Activated naive CD8-positive, alpha-beta T cell treated with anti-CD3 and anti-CD28 coated beads for 36 hours (primary cell): ENCODE data around the gene AEBP2. TPM values are rescaled to one million over a fixed set of nuclear protein-coding genes. Genes with fewer than 3 reads are reported as not detected.
"Not testable (repeated sequence)": the region's sequence is repeated elsewhere in the genome, so short reads cannot be mapped to it uniquely, and the experiment has no call there.

ENCODE experiments used
- DNase-seq: peaks from one replicate; pipeline ENCODE4 v3.0.0; 2021
- H3K27ac Mint-ChIP-seq: one replicate; pipeline ENCODE4 v1.8.0; 2022; ENCODE audit warnings: mild to moderate bottlenecking, moderate library complexity, mixed read lengths
- H3K27me3 Mint-ChIP-seq: one replicate; pipeline ENCODE4 v1.8.0; 2022; ENCODE audit warnings: mild to moderate bottlenecking, mixed read lengths
- H3K36me3 Mint-ChIP-seq: one replicate; pipeline ENCODE4 v1.8.0; 2021; ENCODE audit warnings: mild to moderate bottlenecking, mixed read lengths
- H3K4me1 Mint-ChIP-seq: one replicate; pipeline ENCODE4 v1.8.0; 2021; ENCODE audit warnings: mixed read lengths
- H3K4me3 Mint-ChIP-seq: one replicate; pipeline ENCODE4 v1.8.0; 2022; ENCODE audit warnings: mild to moderate bottlenecking, moderate library complexity, mixed read lengths
- H3K9me3 Mint-ChIP-seq: one replicate; pipeline ENCODE4 v1.8.0; 2022; ENCODE audit warnings: mixed read lengths
- total RNA-seq, 2 experiments: library from RNA; stranded (reverse); gene quantifications; one replicate each; pipeline ENCODE4 v1.2.3, GENCODE V29; 2021

The AEBP2 gene
- total RNA-seq = 10 to 100 TPM; 60.3 to 60.7 TPM

GRCh38 chr12:19439059-19440018, at the start of gene AEBP2:
TSS of gene AEBP2 (plus strand) at chr12:19439492. CDS start at chr12:19439700, 208 bp downstream.
- Mint-ChIP-seq H3K4me1 (peaks cover 39% of the 10 kb centered on the region), H3K27me3 (peaks cover 4% of the 10 kb centered on the region), H3K27ac (peak within 1 kb of the TSS; percentile 99), H3K36me3 (peaks cover 33% of the 10 kb centered on the region), H3K4me3 (peak within 1 kb of the TSS; percentile 99), H3K9me3 (peaks cover 3% of the 10 kb centered on the region)
- peak; percentile 87 for DNase-seq

- H3K4me1 Mint-ChIP-seq = peaks cover under 1% of the 10 kb centered on the region
- H3K9me3 Mint-ChIP-seq = no peaks in the 10 kb centered on the region
- H3K27me3 Mint-ChIP-seq = no peaks in the 10 kb centered on the region
- H3K36me3 Mint-ChIP-seq = no peaks in the 10 kb centered on the region
- no peak for DNase-seq
- no peak overlapping the region for H3K27ac Mint-ChIP-seq
- H3K4me3 Mint-ChIP-seq = no peak overlapping the region
These were observed 49.2 kb upstream of the AEBP2 start for GRCh38 chr12:19390051-19390598.

GRCh38 chr12:19392644-19393043, 46.6 kb upstream of the AEBP2 start:
- H3K27me3 Mint-ChIP-seq, H3K27ac Mint-ChIP-seq: not testable (repeated sequence)

GRCh38 chr12:19394385-19394784, 44.9 kb upstream of the AEBP2 start:
- Mint-ChIP-seq H3K4me3 (no peak overlapping the region), H3K4me1 (no peaks in the 10 kb centered on the region), H3K27ac (no peak overlapping the region), H3K27me3 (no peaks in the 10 kb centered on the region), H3K9me3 (no peaks in the 10 kb centered on the region), H3K36me3 (no peaks in the 10 kb centered on the region)
- no peak for DNase-seq

More at GRCh38 chr12:19392644-19393043, 46.6 kb upstream of the AEBP2 start:
- H3K4me1 Mint-ChIP-seq, H3K4me3 Mint-ChIP-seq, H3K36me3 Mint-ChIP-seq, DNase-seq, H3K9me3 Mint-ChIP-seq: not testable (repeated sequence)

- no peaks in the 10 kb centered on the region for H3K36me3 Mint-ChIP-seq
- no peaks in the 10 kb centered on the region for H3K27me3 Mint-ChIP-seq
- H3K4me3 Mint-ChIP-seq = no peak overlapping the region
- peaks cover 3% of the 10 kb centered on the region for H3K4me1 Mint-ChIP-seq
- DNase-seq = no peak
- H3K27ac Mint-ChIP-seq = no peak overlapping the region
- H3K9me3 Mint-ChIP-seq = no peaks in the 10 kb centered on the region
These were observed 41.8 kb upstream of the AEBP2 start for GRCh38 chr12:19397534-19397933.

- Mint-ChIP-seq H3K4me1 (peaks cover 5% of the 10 kb centered on the region), H3K36me3 (no peaks in the 10 kb centered on the region), H3K27ac (no peak overlapping the region), H3K4me3 (no peak overlapping the region), H3K9me3 (no peaks in the 10 kb centered on the region), H3K27me3 (no peaks in the 10 kb centered on the region)
- DNase-seq = no peak
These were observed 40.6 kb upstream of the AEBP2 start for GRCh38 chr12:19398376-19399363.

- H3K27me3 Mint-ChIP-seq, H3K4me3 Mint-ChIP-seq, DNase-seq, H3K27ac Mint-ChIP-seq, H3K9me3 Mint-ChIP-seq: not testable (repeated sequence)
- peaks cover 10% of the 10 kb centered on the region for H3K36me3 Mint-ChIP-seq
- H3K4me1 Mint-ChIP-seq = peaks cover 12% of the 10 kb centered on the region
These were observed 38.5 kb upstream of the AEBP2 start for GRCh38 chr12:19400649-19401285.

- no peak for DNase-seq
- Mint-ChIP-seq H3K4me1 (peaks cover 12% of the 10 kb centered on the region), H3K27ac (peak overlapping the region; percentile 29), H3K4me3 (no peak overlapping the region), H3K27me3 (no peaks in the 10 kb centered on the region), H3K9me3 (peaks cover 6% of the 10 kb centered on the region), H3K36me3 (peaks cover 10% of the 10 kb centered on the region)
These were observed 37.1 kb upstream of the AEBP2 start for GRCh38 chr12:19402211-19402610.

- DNase-seq = no peak
- peaks cover 12% of the 10 kb centered on the region for H3K4me1 Mint-ChIP-seq
- H3K27me3 Mint-ChIP-seq = no peaks in the 10 kb centered on the region
- peaks cover 6% of the 10 kb centered on the region for H3K9me3 Mint-ChIP-seq
- no peak overlapping the region for H3K27ac Mint-ChIP-seq
- H3K4me3 Mint-ChIP-seq = no peak overlapping the region
- peaks cover 10% of the 10 kb centered on the region for H3K36me3 Mint-ChIP-seq
These were observed 36.4 kb upstream of the AEBP2 start for GRCh38 chr12:19402743-19403431.

GRCh38 chr12:19404242-19404880, 34.9 kb upstream of the AEBP2 start:
- Mint-ChIP-seq H3K27me3 (no peaks in the 10 kb centered on the region), H3K9me3 (peaks cover 6% of the 10 kb centered on the region), H3K4me1 (peaks cover 12% of the 10 kb centered on the region), H3K27ac (peak overlapping the region; percentile 93), H3K36me3 (peaks cover 10% of the 10 kb centered on the region), H3K4me3 (peak overlapping the region; percentile 59)
- DNase-seq = peak; percentile 16

GRCh38 chr12:19409376-19409775, 29.9 kb upstream of the AEBP2 start:
- Mint-ChIP-seq H3K27ac (no peak overlapping the region), H3K4me3 (no peak overlapping the region), H3K36me3 (peaks cover 5% of the 10 kb centered on the region), H3K27me3 (no peaks in the 10 kb centered on the region), H3K4me1 (peaks cover 3% of the 10 kb centered on the region), H3K9me3 (peaks cover 1% of the 10 kb centered on the region)
- DNase-seq = no peak

GRCh38 chr12:19410211-19410610, 29.1 kb upstream of the AEBP2 start:
- no peaks in the 10 kb centered on the region for H3K27me3 Mint-ChIP-seq
- no peaks in the 10 kb centered on the region for H3K9me3 Mint-ChIP-seq
- H3K27ac Mint-ChIP-seq = no peak overlapping the region
- no peak overlapping the region for H3K4me3 Mint-ChIP-seq
- H3K36me3 Mint-ChIP-seq = peaks cover 3% of the 10 kb centered on the region
- no peak for DNase-seq
- no peaks in the 10 kb centered on the region for H3K4me1 Mint-ChIP-seq

GRCh38 chr12:19410629-19411185, 28.6 kb upstream of the AEBP2 start:
- Mint-ChIP-seq H3K27ac (no peak overlapping the region), H3K9me3 (no peaks in the 10 kb centered on the region), H3K4me1 (no peaks in the 10 kb centered on the region)

More at GRCh38 chr12:19410629-19411185, 28.6 kb upstream of the AEBP2 start:
- peaks cover under 1% of the 10 kb centered on the region for H3K36me3 Mint-ChIP-seq
- H3K27me3 Mint-ChIP-seq = no peaks in the 10 kb centered on the region
- H3K4me3 Mint-ChIP-seq = no peak overlapping the region
- no peak for DNase-seq
